ENCODE results near the gene CD99. TPM values are rescaled to one million over a fixed set of nuclear protein-coding genes. Genes with fewer than 3 reads are reported as not detected.
A peak's percentile ranks its signal among the peaks of the same experiment; 100 is the strongest.
"Not testable (repeated sequence)": the region's sequence is repeated elsewhere in the genome, so short reads cannot be mapped to it uniquely, and the experiment has no call there.

The CD99 gene
- total RNA-seq, 2 donors from 2014 or later: 148 to 222 TPM

GRCh38 chrX:2658585-2659292, 32.4 kb upstream of the CD99 start:
- Mint-ChIP-seq H3K36me3 (ENCODE audit: insufficient read depth in 2 of 2) (no peaks in the 10 kb centered on the region), H3K27me3 (ENCODE audit: low read depth) (no peaks in the 10 kb centered on the region), H3K27ac (peak overlapping the region; percentile 15), H3K9me3 (no peaks in the 10 kb centered on the region), H3K4me3 (no peak overlapping the region), H3K4me1 (ENCODE audit: low read depth) (no peaks in the 10 kb centered on the region)
- DNase-seq (no peak), ATAC-seq (replicated peaks in 1 of 2) (no peak)

GRCh38 chrX:2662586-2662985, 28.5 kb upstream of the CD99 start:
- H3K4me3 Mint-ChIP-seq: no peak overlapping the region
- H3K27me3 Mint-ChIP-seq (ENCODE audit: low read depth): no peaks in the 10 kb centered on the region
- H3K4me1 Mint-ChIP-seq (ENCODE audit: low read depth): no peaks in the 10 kb centered on the region
- DNase-seq (no peak), ATAC-seq (replicated peaks in 1 of 2) (no peak)
- no peak overlapping the region for H3K27ac Mint-ChIP-seq
- no peaks in the 10 kb centered on the region for H3K9me3 Mint-ChIP-seq
- H3K36me3 Mint-ChIP-seq (ENCODE audit: insufficient read depth in 2 of 2): no peaks in the 10 kb centered on the region

- no peaks in the 10 kb centered on the region for H3K36me3 Mint-ChIP-seq (ENCODE audit: insufficient read depth in 2 of 2)
- peak in 1 of 2 donors; percentile 66 for ATAC-seq (replicated peaks in 1 of 2)
- no peaks in the 10 kb centered on the region for H3K9me3 Mint-ChIP-seq
- H3K27ac Mint-ChIP-seq: no peak overlapping the region
- no peak for DNase-seq
- H3K4me3 Mint-ChIP-seq: no peak overlapping the region
- no peaks in the 10 kb centered on the region for H3K4me1 Mint-ChIP-seq (ENCODE audit: low read depth)
- H3K27me3 Mint-ChIP-seq (ENCODE audit: low read depth): no peaks in the 10 kb centered on the region
Measured at GRCh38 chrX:2664502-2664901, 26.6 kb upstream of the CD99 start.

- DNase-seq: no peak
- Mint-ChIP-seq H3K27ac (peak overlapping the region; percentile 67), H3K36me3 (ENCODE audit: insufficient read depth in 2 of 2) (no peaks in the 10 kb centered on the region), H3K27me3 (ENCODE audit: low read depth) (no peaks in the 10 kb centered on the region), H3K4me1 (ENCODE audit: low read depth) (no peaks in the 10 kb centered on the region), H3K9me3 (no peaks in the 10 kb centered on the region), H3K4me3 (no peak overlapping the region)
- ATAC-seq (replicated peaks in 1 of 2): no peak
Measured at GRCh38 chrX:2665387-2666304, 25.4 kb upstream of the CD99 start.

GRCh38 chrX:2666491-2666890, 24.6 kb upstream of the CD99 start:
- H3K36me3 Mint-ChIP-seq (ENCODE audit: insufficient read depth in 2 of 2): no peaks in the 10 kb centered on the region
- no peaks in the 10 kb centered on the region for H3K4me1 Mint-ChIP-seq (ENCODE audit: low read depth)
- H3K27ac Mint-ChIP-seq: no peak overlapping the region
- DNase-seq: no peak
- H3K9me3 Mint-ChIP-seq: no peaks in the 10 kb centered on the region
- no peaks in the 10 kb centered on the region for H3K27me3 Mint-ChIP-seq (ENCODE audit: low read depth)
- ATAC-seq (replicated peaks in 1 of 2): no peak
- no peak overlapping the region for H3K4me3 Mint-ChIP-seq

- no peak overlapping the region for H3K4me3 Mint-ChIP-seq
- peaks cover 0 to 2% of the 10 kb centered on the region in 2 donors for H3K36me3 Mint-ChIP-seq (ENCODE audit: insufficient read depth in 2 of 2)
- ATAC-seq (replicated peaks in 1 of 2) (no peak), DNase-seq (no peak)
- H3K9me3 Mint-ChIP-seq: no peaks in the 10 kb centered on the region
- no peak overlapping the region for H3K27ac Mint-ChIP-seq
- H3K4me1 Mint-ChIP-seq (ENCODE audit: low read depth): no peaks in the 10 kb centered on the region
- no peaks in the 10 kb centered on the region for H3K27me3 Mint-ChIP-seq (ENCODE audit: low read depth)
Measured at GRCh38 chrX:2670978-2671377, 20.1 kb upstream of the CD99 start.

GRCh38 chrX:2672084-2672483, 19.0 kb upstream of the CD99 start:
- Mint-ChIP-seq H3K4me1 (ENCODE audit: low read depth) (no peaks in the 10 kb centered on the region), H3K27ac (no peak overlapping the region), H3K36me3 (ENCODE audit: insufficient read depth in 2 of 2) (peaks cover 0 to 2% of the 10 kb centered on the region in 2 donors), H3K9me3 (no peaks in the 10 kb centered on the region), H3K4me3 (no peak overlapping the region), H3K27me3 (ENCODE audit: low read depth) (no peaks in the 10 kb centered on the region)
- DNase-seq: no peak
- no peak for ATAC-seq (replicated peaks in 1 of 2)

GRCh38 chrX:2673611-2674010, 17.5 kb upstream of the CD99 start:
- no peak for DNase-seq
- H3K27me3 Mint-ChIP-seq (ENCODE audit: low read depth): no peaks in the 10 kb centered on the region
- no peak overlapping the region for H3K27ac Mint-ChIP-seq
- H3K9me3 Mint-ChIP-seq: no peaks in the 10 kb centered on the region
- H3K36me3 Mint-ChIP-seq (ENCODE audit: insufficient read depth in 2 of 2): peaks cover 0 to 2% of the 10 kb centered on the region in 2 donors
- H3K4me1 Mint-ChIP-seq (ENCODE audit: low read depth): no peaks in the 10 kb centered on the region
- no peak overlapping the region for H3K4me3 Mint-ChIP-seq
- no peak for ATAC-seq (replicated peaks in 1 of 2)

GRCh38 chrX:2675657-2676200, 15.4 kb upstream of the CD99 start:
- H3K9me3 Mint-ChIP-seq: not testable (repeated sequence)

GRCh38 chrX:2676794-2677675, 14.1 kb upstream of the CD99 start:
- DNase-seq (no peak), ATAC-seq (replicated peaks in 1 of 2) (no peak)
- Mint-ChIP-seq H3K36me3 (ENCODE audit: insufficient read depth in 2 of 2) (peaks cover 0 to 2% of the 10 kb centered on the region in 2 donors), H3K27me3 (ENCODE audit: low read depth) (no peaks in the 10 kb centered on the region), H3K4me1 (ENCODE audit: low read depth) (no peaks in the 10 kb centered on the region), H3K27ac (no peak overlapping the region), H3K4me3 (no peak overlapping the region), H3K9me3 (peaks cover 0 to 3% of the 10 kb centered on the region in 2 donors)

More at GRCh38 chrX:2675657-2676200, 15.4 kb upstream of the CD99 start:
- not testable (repeated sequence) for H3K27ac Mint-ChIP-seq; ATAC-seq (replicated peaks in 1 of 2); DNase-seq; H3K36me3 Mint-ChIP-seq (ENCODE audit: insufficient read depth in 2 of 2); H3K4me1 Mint-ChIP-seq (ENCODE audit: low read depth); H3K27me3 Mint-ChIP-seq (ENCODE audit: low read depth); H3K4me3 Mint-ChIP-seq

GRCh38 chrX:2677764-2678163, 13.3 kb upstream of the CD99 start:
- DNase-seq (no peak), ATAC-seq (replicated peaks in 1 of 2) (no peak)
- peaks cover 0 to 3% of the 10 kb centered on the region in 2 donors for H3K9me3 Mint-ChIP-seq
- peaks cover 0 to 2% of the 10 kb centered on the region in 2 donors for H3K36me3 Mint-ChIP-seq (ENCODE audit: insufficient read depth in 2 of 2)
- H3K4me3 Mint-ChIP-seq: no peak overlapping the region
- no peak overlapping the region for H3K27ac Mint-ChIP-seq
- no peaks in the 10 kb centered on the region for H3K27me3 Mint-ChIP-seq (ENCODE audit: low read depth)
- H3K4me1 Mint-ChIP-seq (ENCODE audit: low read depth): no peaks in the 10 kb centered on the region

GRCh38 chrX:2678583-2678982, 12.5 kb upstream of the CD99 start:
- no peak for DNase-seq
- H3K4me1 Mint-ChIP-seq (ENCODE audit: low read depth): no peaks in the 10 kb centered on the region
- peaks cover 0 to 3% of the 10 kb centered on the region in 2 donors for H3K9me3 Mint-ChIP-seq
- peak overlapping the region; percentile 0 for H3K27ac Mint-ChIP-seq
- no peaks in the 10 kb centered on the region for H3K27me3 Mint-ChIP-seq (ENCODE audit: low read depth)
- peaks cover 0 to 2% of the 10 kb centered on the region in 2 donors for H3K36me3 Mint-ChIP-seq (ENCODE audit: insufficient read depth in 2 of 2)
- ATAC-seq (replicated peaks in 1 of 2): no peak
- H3K4me3 Mint-ChIP-seq: no peak overlapping the region
